HG02571 (cell line): ENCODE measurements around the gene STK32C.

ENCODE experiments used
- ATAC-seq: cut with Tn5 transposase; IDR thresholded peaks from one replicate; pipeline ENCODE4 v1.9.1; 2021; ENCODE audit warnings: mild to moderate bottlenecking, moderate library complexity; ENCODE audit not compliant: unreplicated experiment

The STK32C gene

DNA sequence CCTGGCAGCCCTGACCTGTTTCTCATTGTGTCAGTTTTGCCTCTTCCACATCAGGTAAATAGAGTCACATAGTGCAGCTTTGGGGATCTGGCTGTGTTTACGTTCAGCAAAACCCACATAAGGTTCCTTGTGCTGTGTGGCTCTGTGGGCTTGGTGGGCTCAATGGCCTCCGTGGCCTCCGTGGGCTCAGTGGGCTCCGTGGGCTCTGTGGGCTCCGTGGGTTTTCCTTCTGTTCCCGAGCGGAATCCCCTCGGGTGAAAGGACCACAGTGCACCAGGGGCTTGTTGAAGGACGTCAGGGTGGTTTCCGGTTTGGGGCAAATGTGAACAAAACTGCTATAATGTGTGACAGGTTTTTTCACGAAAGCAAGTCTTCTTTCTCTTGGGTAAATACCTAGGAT, 133.5 kb downstream of the STK32C start:
- ATAC-seq: no peak

GRCh38 chr10:132173185-132173584, 134.6 kb downstream of the STK32C start:
- ATAC-seq: no peak

DNA sequence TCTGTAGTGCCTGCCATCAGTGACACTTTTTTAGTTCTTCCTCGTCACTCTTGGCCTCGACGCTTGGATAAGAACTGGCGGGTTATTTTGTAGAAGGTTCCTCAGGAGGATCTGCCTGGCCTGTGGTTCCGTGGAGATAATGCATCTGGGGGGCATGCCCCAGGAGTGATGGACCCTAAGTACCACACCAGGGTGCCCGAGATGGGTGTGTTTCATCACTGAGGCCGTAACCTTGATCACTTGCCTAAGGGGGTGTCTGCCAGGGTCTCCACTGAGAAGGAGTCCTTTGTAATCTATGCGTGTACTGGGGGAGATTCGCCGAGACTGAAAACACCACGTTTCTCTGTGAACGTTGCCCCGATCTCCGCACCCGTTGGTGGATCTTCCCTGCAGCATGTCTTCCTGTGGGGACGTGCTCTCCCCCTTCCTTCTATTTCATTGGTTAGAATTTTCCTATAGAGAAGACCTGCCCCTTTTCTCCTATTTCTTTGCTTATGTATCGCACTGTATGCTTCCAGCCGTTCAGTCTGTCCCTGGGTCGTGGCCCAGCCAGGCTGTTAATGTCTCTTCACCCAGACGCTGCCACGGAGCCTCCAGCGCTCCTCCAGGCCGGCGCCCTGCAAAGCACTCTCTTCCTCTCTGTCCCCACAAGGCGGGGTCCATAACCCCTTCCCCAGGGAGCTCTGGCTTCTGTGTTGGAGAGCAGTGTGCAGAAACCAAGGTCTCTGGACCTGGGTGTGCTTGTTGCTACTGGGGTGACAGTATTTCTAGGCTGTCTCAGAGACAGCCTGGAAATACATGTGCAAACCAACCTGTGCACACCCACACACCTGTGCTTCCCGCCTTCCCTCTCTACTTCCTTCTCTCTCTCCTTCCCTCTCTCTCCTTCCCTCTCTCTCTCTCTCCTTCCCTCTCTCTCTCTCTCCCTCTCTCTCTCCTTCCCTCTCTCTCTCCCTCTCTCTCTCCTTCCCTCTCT, 135.4 kb downstream of the STK32C start:
- ATAC-seq: no peak

- no peak for ATAC-seq
Observed at GRCh38 chr10:132170561-132171361, 137.0 kb downstream of the STK32C start.

- ATAC-seq: no peak
Observed at GRCh38 chr10:132169766-132170560, 137.8 kb downstream of the STK32C start.

DNA sequence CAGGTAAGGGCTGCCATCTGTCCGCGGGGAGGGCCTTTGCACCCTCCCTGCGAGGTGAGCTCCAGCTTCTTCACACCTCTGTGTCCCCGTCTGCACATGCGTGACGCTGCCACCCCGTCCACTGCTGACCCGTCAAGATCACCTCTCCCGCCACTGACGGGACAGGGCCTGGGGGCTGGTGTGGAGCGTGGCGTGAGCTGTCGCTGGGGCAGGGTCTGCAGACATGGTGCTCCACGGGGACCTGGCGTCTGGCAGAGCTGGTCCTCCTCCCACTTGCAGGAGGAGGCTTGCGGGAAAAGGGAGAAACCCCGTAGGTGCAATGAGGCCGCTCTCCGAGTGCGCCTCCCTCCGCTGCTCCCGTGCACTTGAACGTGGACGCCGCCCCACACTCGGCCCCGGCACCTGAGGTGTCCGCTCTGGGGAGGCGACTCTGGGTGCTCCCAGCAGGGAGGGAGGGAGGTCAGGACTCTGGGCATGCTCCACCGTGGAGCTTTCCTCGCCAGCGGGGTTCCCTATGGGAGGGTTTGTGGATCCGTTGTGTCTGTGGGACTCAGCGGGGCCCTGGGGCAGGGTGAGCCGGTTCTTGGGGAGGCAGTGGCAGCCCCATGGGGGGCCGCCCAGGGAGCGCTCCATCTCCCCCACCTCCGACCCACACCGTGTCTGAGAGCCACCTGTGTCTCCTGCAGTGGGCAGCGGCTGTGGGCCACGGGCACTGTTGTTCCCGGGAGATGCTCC, 138.6 kb downstream of the STK32C start:
- ATAC-seq: no peak

DNA sequence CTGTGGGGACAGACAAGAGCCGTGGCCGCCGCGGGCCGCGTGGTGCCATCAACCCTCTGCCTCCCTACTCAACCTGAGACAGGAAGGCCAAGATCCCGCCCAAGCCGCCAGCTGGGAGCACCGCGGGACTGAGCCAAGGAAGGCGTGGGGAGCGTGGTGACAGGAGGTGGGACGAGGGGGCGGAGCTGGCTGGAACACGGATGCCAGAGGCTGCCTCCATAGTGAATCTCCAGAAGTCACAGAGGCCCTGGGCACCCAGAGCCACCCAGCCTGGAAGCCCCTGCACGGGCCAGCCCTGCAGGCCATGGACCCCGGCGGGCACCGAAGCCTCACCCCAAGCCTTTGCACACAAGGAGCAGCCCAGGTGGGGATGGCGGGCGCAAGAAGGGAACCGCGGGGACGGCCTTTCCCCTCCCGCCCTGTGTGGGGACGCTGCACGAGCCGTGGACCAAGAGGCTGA, 139.1 kb downstream of the STK32C start:
- ATAC-seq: no peak

DNA sequence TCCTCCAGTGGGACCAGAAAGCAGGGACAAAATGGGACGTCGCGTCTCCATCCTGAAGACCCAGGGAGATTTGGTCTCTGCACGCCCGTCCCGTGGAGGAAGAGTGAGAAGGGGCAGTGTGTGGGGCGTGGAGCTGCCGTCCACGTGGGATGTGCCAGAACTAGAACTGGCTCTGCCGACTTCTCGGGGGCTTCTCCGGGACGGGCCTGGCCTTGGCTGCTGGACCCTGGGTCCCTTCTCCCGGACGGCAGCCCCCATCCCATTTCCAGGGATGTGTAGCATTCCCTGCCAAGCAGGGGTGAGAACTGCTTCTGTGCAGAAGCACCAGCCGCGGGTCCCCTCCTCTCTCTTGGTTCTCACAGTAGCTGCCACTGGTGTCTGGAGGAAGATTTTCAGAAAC, 139.8 kb downstream of the STK32C start:
- no peak for ATAC-seq

- ATAC-seq: no peak
Observed at GRCh38 chr10:132167041-132167674, 140.6 kb downstream of the STK32C start.

- ATAC-seq: no peak
Observed at GRCh38 chr10:132166216-132166950, 141.4 kb downstream of the STK32C start.

DNA sequence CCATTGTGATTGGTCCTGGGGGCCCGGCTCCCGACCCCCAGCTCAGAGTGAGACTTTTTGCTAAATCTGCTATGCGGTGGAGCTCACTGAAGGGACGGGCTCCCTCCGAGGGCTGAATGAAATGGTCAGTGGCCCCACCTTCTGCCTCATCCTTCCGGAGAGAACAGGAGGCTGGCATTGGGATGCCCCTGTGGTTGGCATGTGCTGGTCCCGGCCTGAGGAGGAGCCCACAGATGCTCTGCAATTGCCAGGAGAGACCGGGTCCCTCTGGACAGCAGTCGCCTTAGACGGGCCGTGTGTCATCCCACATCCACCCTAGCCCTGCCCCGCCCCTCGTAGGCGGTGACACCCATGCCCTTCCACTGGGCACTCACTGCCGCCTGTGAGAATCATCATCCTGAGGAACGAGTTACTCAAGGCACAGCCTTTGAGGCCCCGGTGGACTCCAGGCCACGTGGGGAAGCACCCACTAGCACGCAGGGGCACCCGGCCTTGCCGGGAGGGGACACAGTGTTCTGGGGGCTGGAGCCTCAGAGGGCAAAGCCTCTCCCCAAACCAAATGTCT, 142.3 kb downstream of the STK32C start:
- no peak for ATAC-seq

DNA sequence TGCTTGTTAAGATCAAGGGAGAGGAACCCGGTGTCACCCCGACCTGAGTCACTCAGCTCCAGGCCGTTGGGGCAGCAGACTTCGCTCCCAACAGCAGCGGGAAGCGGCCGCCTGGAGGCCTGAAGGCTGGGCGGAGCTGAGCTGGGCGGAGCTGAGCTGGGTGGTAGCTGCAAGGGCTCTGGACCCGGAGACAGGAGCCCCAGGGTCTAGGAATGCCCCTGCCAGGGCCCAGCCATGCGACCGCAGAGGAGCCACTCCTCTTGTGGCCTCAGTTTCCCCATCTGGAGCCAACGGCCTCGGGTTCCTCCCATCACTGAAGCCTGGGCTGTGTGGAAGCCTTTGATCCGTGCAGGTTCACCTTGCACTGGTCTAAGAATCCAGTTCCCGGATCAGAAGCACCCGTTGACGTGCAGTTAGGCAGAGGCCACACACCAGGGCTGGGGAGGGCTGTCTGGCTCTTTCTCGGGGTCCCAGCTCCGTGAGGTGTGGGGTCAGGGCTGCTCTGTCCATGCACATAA, 142.9 kb downstream of the STK32C start:
- no peak for ATAC-seq

- no peak for ATAC-seq
Observed at GRCh38 chr10:132163826-132164515, 143.8 kb downstream of the STK32C start.

DNA sequence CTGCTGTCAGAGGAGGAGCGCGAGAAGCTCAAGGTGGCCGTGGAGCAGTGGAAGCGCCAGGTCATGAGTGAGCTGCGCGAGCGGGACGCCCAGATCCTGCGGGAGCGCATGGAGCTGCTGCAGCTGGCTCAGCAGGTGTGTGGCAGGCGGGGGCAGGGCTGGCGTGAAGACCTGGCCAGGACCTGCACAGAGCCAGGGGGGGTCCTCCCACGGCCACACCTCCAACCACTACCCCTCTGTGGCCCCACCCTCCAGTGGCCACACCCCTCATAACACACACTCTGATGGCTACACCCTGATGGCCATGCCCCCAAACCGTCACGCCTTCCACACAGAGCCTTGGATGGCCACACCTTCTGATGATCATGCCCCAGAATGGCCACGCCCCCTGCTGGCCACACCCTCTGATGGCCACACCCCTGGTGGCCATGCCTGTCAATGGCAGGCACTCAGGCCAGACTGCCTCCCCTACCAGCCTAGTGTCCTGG, 144.4 kb downstream of the STK32C start:
- no peak for ATAC-seq

DNA sequence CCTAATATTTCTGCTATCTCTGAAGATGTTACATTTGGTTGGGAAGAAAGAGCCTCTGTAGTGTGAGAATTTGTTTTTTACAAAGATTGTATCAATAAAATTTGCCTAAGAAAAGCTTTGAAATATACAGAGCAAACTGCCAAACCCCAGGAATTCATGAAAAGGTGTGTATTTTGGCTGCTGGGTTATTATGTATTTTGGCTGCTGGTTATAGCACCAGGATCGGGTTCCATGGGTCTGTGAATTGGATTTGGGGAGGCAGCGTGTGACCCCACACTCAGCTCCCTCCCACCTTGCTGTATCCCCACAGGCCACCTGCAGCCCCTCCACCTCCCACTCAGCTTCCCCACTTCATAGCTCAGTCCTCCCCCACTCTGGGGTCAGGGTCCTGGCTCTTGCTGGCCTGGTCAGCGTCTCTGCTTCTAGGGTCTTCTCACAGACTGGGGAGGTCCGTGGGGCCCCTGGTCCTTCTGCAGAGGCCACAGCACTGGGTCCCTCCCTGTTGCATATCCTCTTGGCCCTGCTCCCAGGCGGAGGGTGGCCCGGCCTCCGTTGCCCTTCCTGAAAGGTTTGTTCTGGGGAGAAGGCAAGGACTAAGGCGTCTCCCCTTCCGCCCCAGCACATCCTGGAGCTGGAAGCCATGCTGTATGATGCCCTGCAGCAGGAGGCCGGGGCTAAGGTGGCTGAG, 145.0 kb downstream of the STK32C start:
- no peak for ATAC-seq

GRCh38 chr10:132162021-132162531, 145.7 kb downstream of the STK32C start:
- no peak for ATAC-seq
